ENCODE results near the gene POU2F3. TPM values are rescaled to one million over a fixed set of nuclear protein-coding genes. Genes with fewer than 3 reads are reported as not detected.

Gene POU2F3
- total and polyA plus RNA-seq, 4 donors, result 2.6 to 3.9 (median 3.1) TPM

GRCh38 chr11:120295099-120295498 lies 55.2 kb downstream of the POU2F3 start:
- Histone ChIP-seq H3K27me3 (ENCODE audit: control insufficient read depth in 3 of 3, insufficient read depth in 3 of 3, low read length in 2 of 3) (peaks cover 0 to 12% (median 6%) of the 10 kb centered on the region in 3 donors), H3K9ac (ENCODE audit: insufficient read depth in 1 of 2, low read length in 2 of 2) (no peak overlapping the region), H3K27ac (ENCODE audit: low read depth in 1 of 2, low read length in 1 of 2) (no peak overlapping the region), H3K9me3 (ENCODE audit: control insufficient read depth in 4 of 4, insufficient read depth in 3 of 4, low read length in 3 of 4) (peaks cover 0 to 2% (median 0%) of the 10 kb centered on the region in 4 donors), H3K4me3 (no peak overlapping the region), H3K36me3 (ENCODE audit: control insufficient read depth in 4 of 4, insufficient read depth in 4 of 4, low read length in 4 of 4) (no peaks in the 10 kb centered on the region), H3K4me1 (ENCODE audit: control insufficient read depth in 5 of 5, insufficient read depth in 5 of 5, low read length in 5 of 5) (no peaks in the 10 kb centered on the region)
- no peak for DNase-seq
- no peak for TF ChIP-seq CTCF (IDR thresholded peaks at IDR 0.05; ENCODE audit: control extremely low read depth, extremely low read depth)
- 35 to 47% methylated on average over 4 of the region's 4 CpGs for WGBS, 2 donors
- no peak for ATAC-seq (ENCODE audit: insufficient read depth, low FRiP score)

- WGBS, 2 donors, result 97 to 98% methylated on average over 5 of the region's 5 CpGs
- DNase-seq, result no peak
- Histone ChIP-seq H3K9ac (ENCODE audit: insufficient read depth in 1 of 2, low read length in 2 of 2) (no peak overlapping the region), H3K9me3 (ENCODE audit: control insufficient read depth in 4 of 4, insufficient read depth in 3 of 4, low read length in 3 of 4) (peaks cover 0 to 2% (median 0%) of the 10 kb centered on the region in 4 donors), H3K36me3 (ENCODE audit: control insufficient read depth in 4 of 4, insufficient read depth in 4 of 4, low read length in 4 of 4) (no peaks in the 10 kb centered on the region), H3K4me1 (ENCODE audit: control insufficient read depth in 5 of 5, insufficient read depth in 5 of 5, low read length in 5 of 5) (no peaks in the 10 kb centered on the region), H3K4me3 (no peak overlapping the region), H3K27me3 (ENCODE audit: control insufficient read depth in 3 of 3, insufficient read depth in 3 of 3, low read length in 2 of 3) (peaks cover 0 to 7% (median 6%) of the 10 kb centered on the region in 3 donors), H3K27ac (ENCODE audit: low read depth in 1 of 2, low read length in 1 of 2) (no peak overlapping the region)
- ATAC-seq (ENCODE audit: insufficient read depth, low FRiP score), result no peak
- TF ChIP-seq CTCF (IDR thresholded peaks at IDR 0.05; ENCODE audit: control extremely low read depth, extremely low read depth), result no peak
These were observed 56.6 kb downstream of the POU2F3 start for GRCh38 chr11:120296554-120296953.

- no peak overlapping the region for H3K27ac ChIP-seq (ENCODE audit: low read depth in 1 of 2, low read length in 1 of 2)
- ATAC-seq (ENCODE audit: insufficient read depth, low FRiP score) (no peak), DNase-seq (no peak)
- 78 to 88% methylated on average over 5 of the region's 5 CpGs for WGBS, 2 donors
- H3K27me3 ChIP-seq (ENCODE audit: control insufficient read depth in 3 of 3, insufficient read depth in 3 of 3, low read length in 2 of 3), result peaks cover 0 to 7% (median 0%) of the 10 kb centered on the region in 3 donors
- TF ChIP-seq CTCF (IDR thresholded peaks at IDR 0.05; ENCODE audit: control extremely low read depth, extremely low read depth), result no peak
- H3K9ac ChIP-seq (ENCODE audit: insufficient read depth in 1 of 2, low read length in 2 of 2), result no peak overlapping the region
- H3K36me3 ChIP-seq (ENCODE audit: control insufficient read depth in 4 of 4, insufficient read depth in 4 of 4, low read length in 4 of 4), result no peaks in the 10 kb centered on the region
- peaks cover 0 to 6% (median 0%) of the 10 kb centered on the region in 5 donors for H3K4me1 ChIP-seq (ENCODE audit: control insufficient read depth in 5 of 5, insufficient read depth in 5 of 5, low read length in 5 of 5)
- H3K4me3 ChIP-seq, result no peak overlapping the region
- H3K9me3 ChIP-seq (ENCODE audit: control insufficient read depth in 4 of 4, insufficient read depth in 3 of 4, low read length in 3 of 4), result peaks cover 0 to 2% (median 0%) of the 10 kb centered on the region in 4 donors
These were observed 58.5 kb downstream of the POU2F3 start for GRCh38 chr11:120298461-120298860.

Measured in lung (tissue), 12 donors.